OCI-LY1 (cell line): ENCODE results near the gene TEX53.

Source experiments
- EZH2 ChIP-seq: fragments of 200-600 bp; sonication (generic), shearing (Covaris generic); IDR thresholded peaks from 2 replicates; pipeline ENCODE4 v1.8.0; 2017; ENCODE audit warnings: borderline replicate concordance, mixed run types, mild to moderate bottlenecking, antibody characterized with exemption, low read length, moderate library complexity, mixed read lengths
- TF ChIP-seq, protein P1 (sequence below): fragments of 200-600 bp; sonication (generic), shearing (Covaris generic); IDR thresholded peaks from 2 replicates; pipeline ENCODE4 v1.5.1; 2017; ENCODE audit warnings: mild to moderate bottlenecking, antibody characterized with exemption, low read length, moderate library complexity, mixed read lengths

GRCh38 chr9:114629563-114630090, 28.0 kb downstream of the TEX53 start:
- TF ChIP-seq, protein P1, sequence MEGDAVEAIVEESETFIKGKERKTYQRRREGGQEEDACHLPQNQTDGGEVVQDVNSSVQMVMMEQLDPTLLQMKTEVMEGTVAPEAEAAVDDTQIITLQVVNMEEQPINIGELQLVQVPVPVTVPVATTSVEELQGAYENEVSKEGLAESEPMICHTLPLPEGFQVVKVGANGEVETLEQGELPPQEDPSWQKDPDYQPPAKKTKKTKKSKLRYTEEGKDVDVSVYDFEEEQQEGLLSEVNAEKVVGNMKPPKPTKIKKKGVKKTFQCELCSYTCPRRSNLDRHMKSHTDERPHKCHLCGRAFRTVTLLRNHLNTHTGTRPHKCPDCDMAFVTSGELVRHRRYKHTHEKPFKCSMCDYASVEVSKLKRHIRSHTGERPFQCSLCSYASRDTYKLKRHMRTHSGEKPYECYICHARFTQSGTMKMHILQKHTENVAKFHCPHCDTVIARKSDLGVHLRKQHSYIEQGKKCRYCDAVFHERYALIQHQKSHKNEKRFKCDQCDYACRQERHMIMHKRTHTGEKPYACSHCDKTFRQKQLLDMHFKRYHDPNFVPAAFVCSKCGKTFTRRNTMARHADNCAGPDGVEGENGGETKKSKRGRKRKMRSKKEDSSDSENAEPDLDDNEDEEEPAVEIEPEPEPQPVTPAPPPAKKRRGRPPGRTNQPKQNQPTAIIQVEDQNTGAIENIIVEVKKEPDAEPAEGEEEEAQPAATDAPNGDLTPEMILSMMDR = no peak
- no peak for TF ChIP-seq EZH2
